Esophagus muscularis mucosa (tissue), 4 donors: ENCODE results near the gene MSI2. TPM values are rescaled to one million over a fixed set of nuclear protein-coding genes. Genes with fewer than 3 reads are reported as not detected.

ENCODE experiments used
- DNase-seq: peaks from one replicate; pipeline ENCODE4 v3.0.0-alpha.2; 2017; ENCODE audit errors: extremely low spot score
- H3K27ac ChIP-seq, 4 donors: fragments of 200-600 bp; sonication (generic); replicated peaks in 1 of 4; 1 replicate in 3 of 4; 2 replicates in 1 of 4; pipeline ENCODE4 v1.5.1; 2016 to 2019; ENCODE audit warnings: mild to moderate bottlenecking in 1 of 4
- H3K27me3 ChIP-seq, 4 donors: fragments of 200-600 bp; sonication (generic); one replicate each; pipeline versions ENCODE4 v1.5.1 to v1.6.0; 2016 to 2019
- H3K36me3 ChIP-seq, 4 donors: fragments of 200-600 bp; sonication (generic); one replicate each; pipeline ENCODE4 v1.5.1; 2016 to 2019
- H3K4me1 ChIP-seq, 4 donors: fragments of 200-600 bp; sonication (generic); one replicate each; pipeline ENCODE4 v1.5.1; 2016 to 2019
- H3K4me3 ChIP-seq, 4 donors: fragments of 200-600 bp; sonication (generic); 1 replicate in 2 of 4; 2 replicates in 2 of 4; pipeline ENCODE4 v1.5.1; 2016 to 2019; ENCODE audit warnings: mild to moderate bottlenecking in 4 of 4, moderate library complexity in 1 of 4
- H3K9me3 ChIP-seq, 4 donors: fragments of 200-600 bp; sonication (generic); 1 replicate in 3 of 4; 2 replicates in 1 of 4; pipeline ENCODE4 v1.5.1; 2016 to 2019
- EP300 ChIP-seq: sonication (generic); formaldehyde crosslinking; IDR thresholded peaks from one replicate; pipeline ENCODE4 v1.6.1; 2017; ENCODE audit warnings: antibody characterized with exemption
- POLR2A ChIP-seq: fragments of 450-650 bp; IDR thresholded peaks from one replicate; pipeline ENCODE4 v1.6.1; 2017; ENCODE audit warnings: antibody characterized with exemption, moderate library complexity, mild to moderate bottlenecking, low read depth
- POLR2AphosphoS5 ChIP-seq, 2 donors: sonication (generic); formaldehyde crosslinking; IDR thresholded peaks; one replicate each; pipeline ENCODE4 v1.6.1; 2017; ENCODE audit warnings: antibody characterized with exemption in 2 of 2
- WGBS: methylation state at CpG from one replicate; pipeline ENCODE4 v1.1.5; 2018; 5-methylcytosine and 5-hydroxymethylcytosine counted together
- intact Hi-C: fragments of 100-400 bp; cut with DNase I; formaldehyde crosslinking; loops from one replicate; pipeline ENCODE4 v1.15.1; 2023
- total RNA-seq, 4 donors: library from RNA; depleted of rRNA; stranded (reverse); fragments of >200 nt; gene quantifications; one replicate each; pipeline versions ENCODE4 v1.1.0 to v1.2.1, GENCODE V29; 2016
- TF ChIP-seq, protein P1 (sequence below), 3 experiments: fragments of 200-600 bp in 2 of 3; fragments of 450-650 bp in 1 of 3; sonication (generic) in 2 of 3; IDR thresholded peaks; one replicate each; pipeline ENCODE4 v1.5.1; 2017 to 2019; ENCODE audit warnings: antibody characterized with exemption in 3 of 3, mild to moderate bottlenecking in 2 of 3, moderate library complexity in 1 of 3

MSI2 gene
- total RNA-seq, 4 donors from 2014 or later, result 28.8 to 39.0 (median 29.6) TPM

DNA sequence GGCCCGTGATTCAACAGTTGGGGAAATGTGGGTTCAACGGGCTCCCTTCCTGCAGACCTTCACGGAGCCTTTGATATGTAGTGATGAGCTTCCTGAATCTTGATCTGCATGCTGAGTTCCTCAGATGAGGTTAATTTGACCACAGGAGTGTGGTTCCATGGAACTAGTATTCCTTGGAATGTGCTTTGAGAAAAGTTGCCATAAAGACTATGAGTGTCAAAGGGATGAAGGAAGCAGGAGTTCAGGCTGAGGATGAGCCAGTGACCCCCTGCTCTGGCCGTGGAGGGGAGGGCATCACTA is 229.2 kb downstream of the MSI2 start:
- no peaks in the 10 kb centered on the region for H3K27me3 ChIP-seq
- TF ChIP-seq, protein P1, sequence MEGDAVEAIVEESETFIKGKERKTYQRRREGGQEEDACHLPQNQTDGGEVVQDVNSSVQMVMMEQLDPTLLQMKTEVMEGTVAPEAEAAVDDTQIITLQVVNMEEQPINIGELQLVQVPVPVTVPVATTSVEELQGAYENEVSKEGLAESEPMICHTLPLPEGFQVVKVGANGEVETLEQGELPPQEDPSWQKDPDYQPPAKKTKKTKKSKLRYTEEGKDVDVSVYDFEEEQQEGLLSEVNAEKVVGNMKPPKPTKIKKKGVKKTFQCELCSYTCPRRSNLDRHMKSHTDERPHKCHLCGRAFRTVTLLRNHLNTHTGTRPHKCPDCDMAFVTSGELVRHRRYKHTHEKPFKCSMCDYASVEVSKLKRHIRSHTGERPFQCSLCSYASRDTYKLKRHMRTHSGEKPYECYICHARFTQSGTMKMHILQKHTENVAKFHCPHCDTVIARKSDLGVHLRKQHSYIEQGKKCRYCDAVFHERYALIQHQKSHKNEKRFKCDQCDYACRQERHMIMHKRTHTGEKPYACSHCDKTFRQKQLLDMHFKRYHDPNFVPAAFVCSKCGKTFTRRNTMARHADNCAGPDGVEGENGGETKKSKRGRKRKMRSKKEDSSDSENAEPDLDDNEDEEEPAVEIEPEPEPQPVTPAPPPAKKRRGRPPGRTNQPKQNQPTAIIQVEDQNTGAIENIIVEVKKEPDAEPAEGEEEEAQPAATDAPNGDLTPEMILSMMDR (IDR thresholded peaks at IDR 0.05), result no peak
- TF ChIP-seq POLR2AphosphoS5 (IDR thresholded peaks at IDR 0.05) (no peak), EP300 (no peak)
- no peak overlapping the region for H3K27ac ChIP-seq
- intact Hi-C loops, result no loop called here
- no peaks in the 10 kb centered on the region for H3K9me3 ChIP-seq
- peaks cover 35 to 79% (median 67%) of the 10 kb centered on the region in 4 donors for H3K4me1 ChIP-seq
- no peaks in the 10 kb centered on the region for H3K36me3 ChIP-seq
- no peak overlapping the region for H3K4me3 ChIP-seq
- 81% methylated on average over 4 of the region's 4 CpGs for WGBS
- DNase-seq, result no peak

DNA sequence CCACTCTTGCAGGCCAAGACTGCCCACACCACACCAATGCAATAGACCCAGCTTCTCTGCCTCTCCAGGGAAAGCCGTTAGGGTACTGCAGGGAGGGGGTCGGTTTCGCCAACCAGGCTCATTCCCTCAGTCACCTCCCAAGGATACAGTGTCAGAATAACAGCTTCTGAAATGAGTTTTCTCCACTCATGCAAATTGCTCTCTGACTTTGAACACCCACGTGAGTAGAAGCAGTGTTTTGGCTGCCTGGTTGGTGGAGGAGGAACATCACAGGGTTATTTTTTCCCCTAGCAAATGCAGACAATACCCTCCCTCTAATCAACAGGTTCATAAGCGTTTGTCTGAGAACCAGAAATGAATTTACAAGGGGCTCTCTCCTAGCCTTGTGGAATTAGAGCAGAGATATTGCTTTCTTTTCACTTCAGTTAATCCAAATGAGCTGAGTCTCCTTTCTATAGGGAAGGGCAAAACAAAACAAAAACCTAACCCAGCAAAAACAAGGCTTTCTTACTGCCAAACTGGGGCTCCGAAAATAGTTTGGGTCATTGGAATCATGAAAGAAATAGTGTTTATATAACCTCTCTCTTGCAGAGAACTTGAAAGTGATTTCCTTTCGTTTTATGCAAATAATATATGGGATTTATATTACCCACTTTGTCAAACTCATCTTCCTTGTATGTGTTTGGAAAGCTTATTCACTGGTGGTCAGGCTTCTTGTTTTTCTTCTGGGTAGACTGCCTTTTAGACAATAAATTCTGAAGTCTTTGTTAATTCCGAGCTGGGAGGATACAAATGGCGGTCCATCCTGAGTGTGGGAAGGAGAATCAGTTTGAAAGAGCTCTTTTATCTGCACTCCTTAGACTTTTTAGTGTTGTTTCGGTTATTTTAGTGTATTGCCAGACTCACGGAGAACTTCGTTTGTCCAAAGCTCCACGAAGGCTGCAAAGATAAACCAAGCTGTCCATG is 229.9 kb downstream of the MSI2 start:
- no peak for DNase-seq
- Histone ChIP-seq H3K27ac (no peak overlapping the region), H3K4me3 (no peak overlapping the region), H3K27me3 (no peaks in the 10 kb centered on the region), H3K4me1 (peaks cover 39 to 79% (median 66%) of the 10 kb centered on the region in 4 donors), H3K36me3 (no peaks in the 10 kb centered on the region), H3K9me3 (no peaks in the 10 kb centered on the region)
- intact Hi-C loops, result no loop called here
- TF ChIP-seq, protein P1 (IDR thresholded peaks at IDR 0.05), result no peak
- no peak for TF ChIP-seq POLR2AphosphoS5 (IDR thresholded peaks at IDR 0.05)
- TF ChIP-seq POLR2A, result no peak
- TF ChIP-seq EP300, result no peak
- 71% methylated on average over 13 of the region's 13 CpGs for WGBS

DNA sequence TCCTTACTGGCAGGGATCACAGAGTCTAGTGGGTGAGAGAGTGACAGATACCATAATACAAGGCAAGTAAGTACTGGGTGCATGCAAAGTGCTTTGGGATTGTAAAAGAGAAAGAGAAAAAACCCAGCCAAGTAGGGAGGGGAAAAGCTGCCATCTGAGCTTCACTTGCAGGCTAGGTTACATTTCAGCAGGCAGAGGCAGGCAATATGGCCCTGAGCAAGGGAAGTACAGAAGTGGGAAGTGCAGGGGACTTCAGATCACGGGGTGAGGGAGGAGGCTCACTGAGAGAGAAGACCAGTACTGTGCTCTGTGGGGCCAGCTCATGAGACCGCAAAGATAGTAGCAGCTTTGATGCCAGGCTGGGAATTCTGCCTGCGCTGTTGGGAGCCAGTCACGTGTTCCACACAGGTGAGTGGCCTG is 230.6 kb downstream of the MSI2 start:
- Histone ChIP-seq H3K9me3 (no peaks in the 10 kb centered on the region), H3K27ac (no peak overlapping the region), H3K4me1 (peaks cover 39 to 75% (median 60%) of the 10 kb centered on the region in 4 donors), H3K27me3 (no peaks in the 10 kb centered on the region), H3K4me3 (no peak overlapping the region), H3K36me3 (no peaks in the 10 kb centered on the region)
- intact Hi-C loops, result no loop called here
- 65% methylated on average over 4 of the region's 4 CpGs for WGBS
- DNase-seq, result no peak
- TF ChIP-seq, protein P1 (IDR thresholded peaks at IDR 0.05), result no peak
- TF ChIP-seq POLR2A (no peak), POLR2AphosphoS5 (IDR thresholded peaks at IDR 0.05) (no peak), EP300 (no peak)

DNA sequence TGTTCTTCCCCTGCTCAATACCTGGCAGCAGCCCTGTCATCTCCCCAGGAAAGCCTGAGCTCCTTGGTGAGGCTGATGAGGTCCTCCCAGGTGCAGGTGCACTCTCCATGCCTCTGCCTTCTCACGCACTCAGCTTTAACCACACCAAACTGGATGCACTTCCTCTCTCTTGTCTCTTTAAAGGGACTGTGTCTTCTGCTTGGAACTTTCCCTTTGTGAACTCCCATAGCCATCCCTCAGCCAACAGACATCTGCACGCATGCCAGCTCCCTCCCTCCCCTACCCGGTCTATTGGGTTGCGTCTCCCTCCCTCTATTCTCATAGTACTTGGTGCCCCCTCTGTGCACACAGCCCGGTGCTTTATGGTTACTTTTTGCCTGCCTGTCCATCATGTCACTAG is 231.2 kb downstream of the MSI2 start:
- peaks cover 39 to 68% (median 53%) of the 10 kb centered on the region in 4 donors for H3K4me1 ChIP-seq
- no peaks in the 10 kb centered on the region for H3K9me3 ChIP-seq
- no peaks in the 10 kb centered on the region for H3K27me3 ChIP-seq
- WGBS, result 79% methylated on average over 5 of the region's 5 CpGs
- TF ChIP-seq EP300 (no peak), POLR2A (no peak), POLR2AphosphoS5 (IDR thresholded peaks at IDR 0.05) (no peak)
- TF ChIP-seq, protein P1 (IDR thresholded peaks at IDR 0.05), result no peak
- H3K4me3 ChIP-seq, result no peak overlapping the region
- no peak overlapping the region for H3K27ac ChIP-seq
- intact Hi-C loops, result no loop called here
- DNase-seq, result no peak
- H3K36me3 ChIP-seq, result no peaks in the 10 kb centered on the region
